ENCODE measurements around the gene EPG5. TPM values are rescaled to one million over a fixed set of nuclear protein-coding genes. Genes with fewer than 3 reads are reported as not detected.
A peak's percentile ranks its signal among the peaks of the same experiment; 100 is the strongest.

Gene EPG5
- total RNA-seq, 1 experiment from 2014 or later: 16.1 TPM

DNA sequence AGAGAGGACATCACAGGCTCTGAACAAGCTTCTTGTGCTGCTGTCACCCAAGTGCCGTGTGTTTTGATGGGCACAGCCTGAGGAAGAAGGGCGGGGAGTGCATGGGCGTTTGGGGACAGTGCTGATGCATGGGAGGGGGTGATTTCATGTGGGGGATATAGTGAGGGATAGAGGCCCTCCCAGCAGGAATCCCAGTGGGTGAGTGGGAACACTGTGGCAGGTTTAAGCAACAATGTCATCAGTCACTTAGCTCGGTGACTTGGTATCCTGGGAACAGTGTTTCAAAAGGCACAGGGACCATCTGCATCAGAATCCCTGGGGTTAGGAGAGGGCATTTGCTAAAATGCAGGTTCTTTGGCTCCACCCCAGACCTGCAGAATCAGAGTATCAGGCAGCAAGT lies 141.0 kb downstream of the EPG5 start:
- Histone ChIP-seq H3K14ac (ENCODE audit: insufficient read depth, low read length) (no peak overlapping the region), H3K23ac (ENCODE audit: insufficient read length, low read depth, low read length) (no peak overlapping the region), H2BK120ac (ENCODE audit: low read depth, low read length, poor library complexity, severe bottlenecking) (no peak overlapping the region), H3K56ac (ENCODE audit: insufficient read length, low read depth, low read length) (no peak overlapping the region), H3K79me2 (ENCODE audit: insufficient read depth, low read length) (no peaks in the 10 kb centered on the region), H2BK15ac (ENCODE audit: low read depth, low read length) (no peak overlapping the region), H3K4me1 (ENCODE audit: insufficient read depth, low read length) (peaks cover 4% of the 10 kb centered on the region; the same call in 1 of the 2 replicates), H2AK5ac (ENCODE audit: insufficient read length, low read length) (no peak overlapping the region), H3K27me3 (ENCODE audit: insufficient read depth, low read length) (no peaks in the 10 kb centered on the region), H4K91ac (ENCODE audit: insufficient read length, low read depth, low read length) (no peak overlapping the region), H3K23me2 (ENCODE audit: insufficient read length, low read depth, low read length, poor library complexity, severe bottlenecking) (no peaks in the 10 kb centered on the region), H3K4ac (ENCODE audit: low read depth, low read length) (no peak overlapping the region), H2AFZ (ENCODE audit: low read length) (no peak overlapping the region), H3K18ac (ENCODE audit: insufficient read length, low read depth, low read length) (no peak overlapping the region), H2BK5ac (ENCODE audit: insufficient read length, low read length) (no peak overlapping the region), H4K5ac (ENCODE audit: insufficient read length, low read depth, low read length) (no peak overlapping the region), H4K8ac (replicated peaks; ENCODE audit: insufficient read length, low read depth, low read length) (no peak overlapping the region), H3K79me1 (ENCODE audit: insufficient read depth, low read depth, low read length, poor library complexity, severe bottlenecking) (no peaks in the 10 kb centered on the region), H3K4me2 (ENCODE audit: insufficient read depth, insufficient read length, low read length) (no peak overlapping the region), H3K27ac (ENCODE audit: insufficient read length, low read depth, low read length) (no peak overlapping the region), H4K20me1 (ENCODE audit: control insufficient read depth, insufficient read depth, insufficient read length) (no peaks in the 10 kb centered on the region), H2BK20ac (ENCODE audit: low read depth, low read length, poor library complexity, severe bottlenecking) (no peak overlapping the region), H3K9ac (ENCODE audit: extremely low read depth, insufficient read length, low read length) (no peak overlapping the region), H3K9me3 (ENCODE audit: control insufficient read depth, low read depth, low read length) (no peaks in the 10 kb centered on the region), H3T11ph (ENCODE audit: low read length) (no peak overlapping the region), H2BK12ac (ENCODE audit: insufficient read length, low read depth, low read length) (no peak overlapping the region)
- Mint-ChIP-seq H3K36me3 (ENCODE audit: insufficient read depth in 1 of 3, low read depth in 3 of 3) (no peaks in the 10 kb centered on the region), H3K27ac (peak overlapping the region in 2 of 3 experiments; percentile 44 to 88; a peak in 2 of 7 replicates), H3K9me3 (peaks cover 0 to 3% of the 10 kb centered on the region in 2 experiments; a peak in 1 of 5 replicates), H3K4me1 (peaks cover 20 to 32% of the 10 kb centered on the region in 2 experiments), H3K27me3 (ENCODE audit: low read depth) (peaks cover 2% of the 10 kb centered on the region), H3K4me3 (no peak overlapping the region)
- TF ChIP-seq, protein P1, sequence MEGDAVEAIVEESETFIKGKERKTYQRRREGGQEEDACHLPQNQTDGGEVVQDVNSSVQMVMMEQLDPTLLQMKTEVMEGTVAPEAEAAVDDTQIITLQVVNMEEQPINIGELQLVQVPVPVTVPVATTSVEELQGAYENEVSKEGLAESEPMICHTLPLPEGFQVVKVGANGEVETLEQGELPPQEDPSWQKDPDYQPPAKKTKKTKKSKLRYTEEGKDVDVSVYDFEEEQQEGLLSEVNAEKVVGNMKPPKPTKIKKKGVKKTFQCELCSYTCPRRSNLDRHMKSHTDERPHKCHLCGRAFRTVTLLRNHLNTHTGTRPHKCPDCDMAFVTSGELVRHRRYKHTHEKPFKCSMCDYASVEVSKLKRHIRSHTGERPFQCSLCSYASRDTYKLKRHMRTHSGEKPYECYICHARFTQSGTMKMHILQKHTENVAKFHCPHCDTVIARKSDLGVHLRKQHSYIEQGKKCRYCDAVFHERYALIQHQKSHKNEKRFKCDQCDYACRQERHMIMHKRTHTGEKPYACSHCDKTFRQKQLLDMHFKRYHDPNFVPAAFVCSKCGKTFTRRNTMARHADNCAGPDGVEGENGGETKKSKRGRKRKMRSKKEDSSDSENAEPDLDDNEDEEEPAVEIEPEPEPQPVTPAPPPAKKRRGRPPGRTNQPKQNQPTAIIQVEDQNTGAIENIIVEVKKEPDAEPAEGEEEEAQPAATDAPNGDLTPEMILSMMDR (conservative IDR thresholded peaks at IDR 0.05): no peak
- no CpG with 5 or more reads among the region's 4 CpGs for WGBS (ENCODE audit: extremely low coverage, insufficient read length, low lambda C conversion rate)
- DNase-seq: no peak
